Bronchial epithelial cell (primary cell): ENCODE measurements around the gene TNFAIP1. TPM values are rescaled to one million over a fixed set of nuclear protein-coding genes. Genes with fewer than 3 reads are reported as not detected.

ENCODE experiments used
- DNase-seq: peaks from one replicate; pipeline ENCODE4 v3.0.0-alpha.2; 2010; ENCODE audit warnings: low read depth
- FAIRE-seq: peaks from 2 replicates; lab custom pipeline; 2011; peaks lifted over from hg19 to GRCh38; lab: Jason Lieb, UNC
- H3K27me3 ChIP-seq: 2 replicates; pipeline ENCODE4 v1.5.1; 2011; ENCODE audit warnings: low read length; ENCODE audit not compliant: control insufficient read depth, insufficient read depth
- H3K36me3 ChIP-seq: 2 replicates; pipeline ENCODE4 v1.5.1; 2011; ENCODE audit warnings: low read length; ENCODE audit not compliant: control insufficient read depth, insufficient read depth
- H3K4me3 ChIP-seq: 2 replicates; pipeline ENCODE4 v1.5.1; 2011; ENCODE audit warnings: mild to moderate bottlenecking, low read depth, low read length, control low read depth
- total RNA-seq: library from RNA; depleted of rRNA; stranded (reverse); fragments of >200 nt; gene quantifications from 2 replicates; pipeline ENCODE4 v1.2.1, GENCODE V29; 2014
- TF ChIP-seq, protein P1 (sequence below): IDR thresholded peaks from 2 replicates; pipeline ENCODE4 v1.5.1; 2011; ENCODE audit warnings: mild to moderate bottlenecking, moderate library complexity, low read length, control low read depth, inconsistent platforms; ENCODE audit not compliant: insufficient read depth, severe bottlenecking

The TNFAIP1 gene
- total RNA-seq, 1 donor from 2014 or later = 29.0 TPM

DNA sequence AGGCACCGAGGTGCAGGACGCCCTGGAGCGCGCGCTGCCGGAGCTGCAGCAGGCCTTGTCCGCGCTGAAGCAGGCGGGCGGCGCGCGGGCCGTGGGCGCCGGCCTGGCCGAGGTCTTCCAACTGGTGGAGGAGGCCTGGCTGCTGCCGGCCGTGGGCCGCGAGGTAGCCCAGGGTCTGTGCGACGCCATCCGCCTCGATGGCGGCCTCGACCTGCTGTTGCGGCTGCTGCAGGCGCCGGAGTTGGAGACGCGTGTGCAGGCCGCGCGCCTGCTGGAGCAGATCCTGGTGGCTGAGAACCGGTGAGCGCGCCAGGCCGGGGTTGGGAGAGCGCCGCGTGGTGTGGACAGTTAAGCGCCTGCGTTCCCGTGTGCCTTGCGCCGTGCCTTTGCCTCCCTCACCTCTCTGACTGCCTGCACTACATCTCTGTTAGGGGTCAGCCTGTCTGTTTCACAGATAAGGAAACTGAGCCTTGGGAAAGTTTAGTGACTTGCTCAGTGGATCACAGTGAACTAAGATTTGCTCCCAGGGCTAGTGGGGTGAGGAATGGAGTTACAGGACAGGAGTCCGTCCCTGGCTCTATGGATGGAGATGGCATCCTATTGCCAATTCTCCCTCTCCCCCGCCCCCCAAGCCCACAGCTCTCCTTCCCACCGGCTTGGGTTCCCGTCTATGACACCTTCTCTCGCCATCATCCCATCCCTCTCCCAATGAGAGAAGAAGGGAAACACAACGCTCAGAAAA, 36.8 kb downstream of the TNFAIP1 start:
- TF ChIP-seq, protein P1, sequence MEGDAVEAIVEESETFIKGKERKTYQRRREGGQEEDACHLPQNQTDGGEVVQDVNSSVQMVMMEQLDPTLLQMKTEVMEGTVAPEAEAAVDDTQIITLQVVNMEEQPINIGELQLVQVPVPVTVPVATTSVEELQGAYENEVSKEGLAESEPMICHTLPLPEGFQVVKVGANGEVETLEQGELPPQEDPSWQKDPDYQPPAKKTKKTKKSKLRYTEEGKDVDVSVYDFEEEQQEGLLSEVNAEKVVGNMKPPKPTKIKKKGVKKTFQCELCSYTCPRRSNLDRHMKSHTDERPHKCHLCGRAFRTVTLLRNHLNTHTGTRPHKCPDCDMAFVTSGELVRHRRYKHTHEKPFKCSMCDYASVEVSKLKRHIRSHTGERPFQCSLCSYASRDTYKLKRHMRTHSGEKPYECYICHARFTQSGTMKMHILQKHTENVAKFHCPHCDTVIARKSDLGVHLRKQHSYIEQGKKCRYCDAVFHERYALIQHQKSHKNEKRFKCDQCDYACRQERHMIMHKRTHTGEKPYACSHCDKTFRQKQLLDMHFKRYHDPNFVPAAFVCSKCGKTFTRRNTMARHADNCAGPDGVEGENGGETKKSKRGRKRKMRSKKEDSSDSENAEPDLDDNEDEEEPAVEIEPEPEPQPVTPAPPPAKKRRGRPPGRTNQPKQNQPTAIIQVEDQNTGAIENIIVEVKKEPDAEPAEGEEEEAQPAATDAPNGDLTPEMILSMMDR = no peak
- FAIRE-seq (no peak), DNase-seq (no peak)
- H3K36me3 ChIP-seq = no peaks in the 10 kb centered on the region
- H3K4me3 ChIP-seq = no peak overlapping the region
- peaks cover 17% of the 10 kb centered on the region for H3K27me3 ChIP-seq

DNA sequence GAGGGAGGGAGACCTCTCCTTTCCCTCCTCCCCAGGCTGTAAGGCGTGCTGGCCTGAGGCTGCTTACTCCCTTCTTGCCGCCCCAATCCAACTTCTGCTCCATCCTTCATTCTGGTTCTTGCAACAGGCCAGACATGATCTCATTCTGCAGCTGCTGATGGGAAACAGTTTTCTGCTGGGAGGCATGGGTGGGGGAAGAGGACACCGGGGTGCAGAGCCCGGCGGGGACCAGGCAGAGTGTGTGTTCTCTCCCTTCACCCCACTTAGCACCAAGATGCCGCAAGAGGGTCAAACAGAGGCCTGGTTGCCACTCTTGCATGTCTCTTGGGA, 37.3 kb downstream of the TNFAIP1 start:
- H3K4me3 ChIP-seq = no peak overlapping the region
- H3K36me3 ChIP-seq = no peaks in the 10 kb centered on the region
- FAIRE-seq = no peak
- TF ChIP-seq, protein P1 = no peak
- H3K27me3 ChIP-seq = peaks cover 17% of the 10 kb centered on the region
- no peak for DNase-seq

DNA sequence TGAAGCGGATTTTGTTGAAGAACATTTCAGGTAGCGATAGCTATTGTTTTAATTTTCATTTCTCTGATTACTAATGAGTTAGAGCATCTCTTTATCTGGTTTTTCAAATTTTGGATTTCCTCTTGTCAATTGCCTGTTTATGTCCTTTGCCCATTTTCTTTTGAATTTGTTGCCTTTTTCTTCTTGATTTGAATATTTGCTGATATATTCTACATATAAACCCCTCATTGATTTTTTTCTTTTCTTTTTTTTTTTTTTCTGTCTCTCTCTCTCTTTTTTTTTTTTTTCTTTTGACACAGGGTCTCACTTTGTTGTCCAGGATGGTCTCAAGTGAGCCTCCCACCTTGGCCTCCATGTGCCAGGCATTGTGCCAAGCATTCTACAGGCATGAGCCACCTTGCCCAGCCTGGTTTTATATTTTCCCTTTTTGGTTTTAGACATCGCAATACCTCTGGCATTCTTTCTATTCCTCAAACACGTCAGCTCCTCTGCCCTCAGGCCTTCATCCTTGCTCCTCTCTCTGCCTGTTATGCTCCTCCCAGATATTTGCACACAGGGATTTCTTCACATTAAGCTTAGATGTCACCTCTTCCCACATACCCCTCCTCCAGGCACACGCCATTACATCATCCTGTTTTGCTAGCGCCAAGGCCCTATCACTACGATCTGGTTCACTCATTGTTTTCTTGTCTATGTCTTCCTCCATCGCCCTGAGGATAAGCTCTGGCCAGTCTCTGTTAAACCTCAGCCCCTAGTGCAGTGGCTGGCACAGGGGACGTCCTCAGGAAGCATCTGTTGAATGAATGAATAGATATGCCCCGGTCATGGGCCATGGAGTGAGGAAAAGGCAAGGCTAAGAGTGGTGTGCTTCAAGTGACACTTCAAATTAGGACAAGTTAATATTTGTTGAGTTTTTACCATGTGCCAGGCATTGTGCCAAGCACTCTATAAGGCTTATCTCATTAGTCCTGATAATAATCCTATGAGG, 44.5 kb downstream of the TNFAIP1 start:
- DNase-seq = peak; percentile 98
- H3K4me3 ChIP-seq = no peak overlapping the region
- peaks cover 6% of the 10 kb centered on the region for H3K27me3 ChIP-seq
- TF ChIP-seq, protein P1 = no peak
- H3K36me3 ChIP-seq = no peaks in the 10 kb centered on the region
- FAIRE-seq = peak; percentile 80

DNA sequence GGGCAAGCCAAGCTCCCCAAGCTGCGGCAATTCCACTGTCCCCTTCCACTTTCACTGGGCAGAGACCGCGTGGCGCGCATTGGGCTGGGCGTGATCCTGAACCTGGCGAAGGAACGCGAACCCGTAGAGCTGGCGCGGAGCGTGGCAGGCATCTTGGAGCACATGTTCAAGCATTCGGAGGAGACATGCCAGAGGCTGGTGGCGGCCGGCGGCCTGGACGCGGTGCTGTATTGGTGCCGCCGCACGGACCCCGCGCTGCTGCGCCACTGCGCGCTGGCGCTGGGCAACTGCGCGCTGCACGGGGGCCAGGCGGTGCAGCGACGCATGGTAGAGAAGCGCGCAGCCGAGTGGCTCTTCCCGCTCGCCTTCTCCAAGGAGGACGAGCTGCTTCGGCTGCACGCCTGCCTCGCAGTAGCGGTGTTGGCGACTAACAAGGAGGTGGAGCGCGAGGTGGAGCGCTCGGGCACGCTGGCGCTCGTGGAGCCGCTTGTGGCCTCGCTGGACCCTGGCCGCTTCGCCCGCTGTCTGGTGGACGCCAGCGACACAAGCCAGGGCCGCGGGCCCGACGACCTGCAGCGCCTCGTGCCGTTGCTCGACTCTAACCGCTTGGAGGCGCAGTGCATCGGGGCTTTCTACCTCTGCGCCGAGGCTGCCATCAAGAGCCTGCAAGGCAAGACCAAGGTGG, 45.7 kb downstream of the TNFAIP1 start:
- H3K27me3 ChIP-seq = peaks cover 6% of the 10 kb centered on the region
- DNase-seq (peak; percentile 25), FAIRE-seq (no peak)
- H3K4me3 ChIP-seq = no peak overlapping the region
- no peaks in the 10 kb centered on the region for H3K36me3 ChIP-seq
- TF ChIP-seq, protein P1 = peak; percentile 68

DNA sequence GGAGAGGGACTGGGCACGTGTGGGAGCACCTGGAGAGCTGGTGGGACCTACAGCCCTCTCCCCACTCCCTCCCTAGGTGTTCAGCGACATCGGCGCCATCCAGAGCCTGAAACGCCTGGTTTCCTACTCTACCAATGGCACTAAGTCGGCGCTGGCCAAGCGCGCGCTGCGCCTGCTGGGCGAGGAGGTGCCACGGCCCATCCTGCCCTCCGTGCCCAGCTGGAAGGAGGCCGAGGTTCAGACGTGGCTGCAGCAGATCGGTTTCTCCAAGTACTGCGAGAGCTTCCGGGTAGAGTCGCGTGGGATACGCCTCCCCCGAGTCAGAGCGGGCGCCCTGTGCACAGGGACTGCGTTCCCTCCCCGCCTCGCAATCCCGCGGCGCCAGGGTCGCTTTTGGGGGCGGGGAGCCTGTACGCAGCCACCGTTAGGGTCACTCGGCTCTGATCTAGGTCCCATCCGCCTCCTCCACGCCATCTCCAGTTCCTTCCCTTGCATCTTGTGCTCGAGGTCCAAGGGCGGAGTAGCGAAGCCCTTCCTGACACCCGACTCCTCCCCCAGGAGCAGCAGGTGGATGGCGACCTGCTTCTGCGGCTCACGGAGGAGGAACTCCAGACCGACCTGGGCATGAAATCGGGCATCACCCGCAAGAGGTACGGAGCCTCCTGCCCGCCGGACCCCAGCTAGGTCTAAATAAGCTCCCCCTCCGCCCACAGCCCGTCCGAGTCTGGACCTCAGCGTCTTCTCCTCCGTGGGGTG, 48.9 kb downstream of the TNFAIP1 start:
- TF ChIP-seq, protein P1 = no peak
- peaks cover 6% of the 10 kb centered on the region for H3K27me3 ChIP-seq
- no peaks in the 10 kb centered on the region for H3K36me3 ChIP-seq
- FAIRE-seq = no peak
- peak; percentile 21 for DNase-seq
- H3K4me3 ChIP-seq = peak overlapping the region; percentile 36
